PC-9 (cell line): ENCODE results near the gene MAPK8IP3. TPM values are rescaled to one million over a fixed set of nuclear protein-coding genes. Genes with fewer than 3 reads are reported as not detected.

Source experiments
- BruUV-seq: library from RNA; stranded (reverse); fragments of 400-500 nt; replicated peaks from 2 replicates; lab custom pipeline; 2021; lab: Mats Ljungman, UMichigan
- CTCF ChIA-PET: fragments of 300-600 bp; sonication (Branson Sonifier 250); formaldehyde crosslinking; loops from one replicate; lab custom pipeline; 2022; ENCODE audit warnings: antibody characterized with exemption; lab: Charles Lee
- POLR2A ChIA-PET: fragments of 300-600 bp; sonication (Branson Sonifier 250); formaldehyde crosslinking; loops from one replicate; lab custom pipeline; 2022; ENCODE audit warnings: antibody characterized with exemption; ENCODE audit not compliant: unreplicated experiment; lab: Charles Lee
- DNase-seq, 2 experiments: peaks; one replicate each; pipeline versions ENCODE4 v3.0.0 to v3.0.0-alpha.2; 2015 to 2022; ENCODE audit warnings: mixed read lengths in 1 of 2
- H2AFZ ChIP-seq: fragments of 200-600 bp; sonication (generic); 2 replicates; pipeline ENCODE4 v1.8.1; 2017; ENCODE audit warnings: antibody characterized with exemption
- H3F3A ChIP-seq: fragments of 200-600 bp; sonication (generic); 2 replicates; pipeline ENCODE4 v1.8.1; 2017; ENCODE audit warnings: antibody characterized with exemption, mild to moderate bottlenecking, low read depth; ENCODE audit not compliant: insufficient read depth
- H3K27ac ChIP-seq: fragments of 200-600 bp; sonication (generic); 2 replicates; pipeline ENCODE4 v1.6.1; 2016; ENCODE audit warnings: mixed run types
- H3K27me3 ChIP-seq: fragments of 200-600 bp; sonication (generic); 2 replicates; pipeline ENCODE4 v1.6.1; 2016; ENCODE audit warnings: low read depth, mixed run types; ENCODE audit not compliant: insufficient read depth
- H3K36me3 ChIP-seq: fragments of 200-600 bp; sonication (generic); 2 replicates; pipeline ENCODE4 v1.6.1; 2016; ENCODE audit warnings: low read depth, mixed run types
- H3K4me1 ChIP-seq: fragments of 200-600 bp; sonication (generic); replicated peaks from 2 replicates; pipeline ENCODE4 v1.6.1; 2016; ENCODE audit warnings: mixed run types; ENCODE audit not compliant: insufficient read depth
- H3K4me2 ChIP-seq: fragments of 200-600 bp; sonication (generic); 2 replicates; pipeline ENCODE4 v1.6.1; 2017; ENCODE audit warnings: mixed run types
- H3K4me3 ChIP-seq: fragments of 200-600 bp; sonication (generic); 2 replicates; pipeline ENCODE4 v1.6.1; 2016; ENCODE audit warnings: mixed run types
- H3K79me2 ChIP-seq: fragments of 200-600 bp; sonication (generic); 2 replicates; pipeline ENCODE4 v1.6.1; 2017; ENCODE audit warnings: low read depth, mixed run types
- H3K9me2 ChIP-seq: fragments of 200-600 bp; sonication (generic); 2 replicates; pipeline ENCODE4 v1.8.1; 2017; ENCODE audit warnings: mild to moderate bottlenecking; ENCODE audit not compliant: insufficient read depth
- H3K9me3 ChIP-seq: fragments of 200-600 bp; sonication (generic); 2 replicates; pipeline ENCODE4 v1.8.1; 2016; ENCODE audit warnings: low read depth; ENCODE audit not compliant: insufficient read depth
- H4K20me1 ChIP-seq: fragments of 200-600 bp; sonication (generic); 2 replicates; pipeline ENCODE4 v1.8.1; 2017; ENCODE audit not compliant: insufficient read depth
- EZH2 ChIP-seq: fragments of 200-600 bp; sonication (generic); IDR thresholded peaks from 2 replicates; pipeline ENCODE4 v1.8.0; 2017; ENCODE audit warnings: antibody characterized with exemption, low read depth
- intact Hi-C: fragments of 100-400 bp; cut with micrococcal nuclease; formaldehyde crosslinking; loops from one replicate; pipeline ENCODE4 v1.10.0; 2022; ENCODE audit not compliant: unreplicated experiment
- total RNA-seq: library from RNA; stranded (reverse); gene quantifications from 2 replicates; pipeline ENCODE4 v1.2.3, GENCODE V29; 2021
- TF ChIP-seq, protein P1 (sequence below): fragments of 200-600 bp; sonication (generic); conservative IDR thresholded peaks from 2 replicates; pipeline ENCODE4 v1.6.1; 2017; ENCODE audit warnings: mixed run types, antibody characterized with exemption, mild to moderate bottlenecking, moderate library complexity

The MAPK8IP3 gene
- total RNA-seq, 1 experiment from 2014 or later = 125 TPM

DNA sequence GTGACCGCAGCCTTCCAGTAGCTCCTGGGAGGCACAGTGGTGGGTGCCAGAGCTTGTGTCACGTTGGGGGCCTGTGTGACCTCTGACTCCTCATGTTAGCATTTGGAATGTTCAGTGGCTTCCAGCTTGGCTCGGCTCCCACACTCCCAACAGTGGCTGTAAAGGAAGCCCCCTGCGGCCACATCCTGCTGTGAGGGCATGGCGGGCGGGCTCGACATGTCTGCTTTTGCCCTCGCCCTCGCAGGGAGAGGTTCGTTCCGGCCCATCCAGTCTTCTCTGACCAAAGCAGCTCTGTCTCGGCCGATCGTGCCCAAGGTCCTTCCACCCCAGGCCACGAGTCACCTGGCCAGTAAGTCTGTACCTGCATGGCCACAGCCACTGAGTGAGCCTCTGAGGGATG is 40.2 kb upstream of the MAPK8IP3 start:
- Histone ChIP-seq H2AFZ (no peak overlapping the region), H3K4me1 (no peaks in the 10 kb centered on the region), H3K4me2 (no peak overlapping the region), H3K9me3 (no peaks in the 10 kb centered on the region), H3K9me2 (no peaks in the 10 kb centered on the region), H3K79me2 (no peaks in the 10 kb centered on the region), H3K27ac (no peak overlapping the region), H3F3A (no peaks in the 10 kb centered on the region), H4K20me1 (no peaks in the 10 kb centered on the region), H3K27me3 (no peaks in the 10 kb centered on the region), H3K4me3 (no peak overlapping the region), H3K36me3 (peaks cover 22% of the 10 kb centered on the region; the same call in 1 of the 2 replicates)
- no peak for DNase-seq
- no peak for TF ChIP-seq EZH2
- TF ChIP-seq, protein P1, sequence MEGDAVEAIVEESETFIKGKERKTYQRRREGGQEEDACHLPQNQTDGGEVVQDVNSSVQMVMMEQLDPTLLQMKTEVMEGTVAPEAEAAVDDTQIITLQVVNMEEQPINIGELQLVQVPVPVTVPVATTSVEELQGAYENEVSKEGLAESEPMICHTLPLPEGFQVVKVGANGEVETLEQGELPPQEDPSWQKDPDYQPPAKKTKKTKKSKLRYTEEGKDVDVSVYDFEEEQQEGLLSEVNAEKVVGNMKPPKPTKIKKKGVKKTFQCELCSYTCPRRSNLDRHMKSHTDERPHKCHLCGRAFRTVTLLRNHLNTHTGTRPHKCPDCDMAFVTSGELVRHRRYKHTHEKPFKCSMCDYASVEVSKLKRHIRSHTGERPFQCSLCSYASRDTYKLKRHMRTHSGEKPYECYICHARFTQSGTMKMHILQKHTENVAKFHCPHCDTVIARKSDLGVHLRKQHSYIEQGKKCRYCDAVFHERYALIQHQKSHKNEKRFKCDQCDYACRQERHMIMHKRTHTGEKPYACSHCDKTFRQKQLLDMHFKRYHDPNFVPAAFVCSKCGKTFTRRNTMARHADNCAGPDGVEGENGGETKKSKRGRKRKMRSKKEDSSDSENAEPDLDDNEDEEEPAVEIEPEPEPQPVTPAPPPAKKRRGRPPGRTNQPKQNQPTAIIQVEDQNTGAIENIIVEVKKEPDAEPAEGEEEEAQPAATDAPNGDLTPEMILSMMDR = no peak
- ChIA-PET POLR2A (no interaction called here), CTCF (interaction anchor here (0.6 kb wide), 1 partner anchor 70 kb away, joined by 3 read pairs; no protein-coding TSS in a partner anchor)
- no TSS peak for BruUV-seq
- intact Hi-C loops = no loop called here

DNA sequence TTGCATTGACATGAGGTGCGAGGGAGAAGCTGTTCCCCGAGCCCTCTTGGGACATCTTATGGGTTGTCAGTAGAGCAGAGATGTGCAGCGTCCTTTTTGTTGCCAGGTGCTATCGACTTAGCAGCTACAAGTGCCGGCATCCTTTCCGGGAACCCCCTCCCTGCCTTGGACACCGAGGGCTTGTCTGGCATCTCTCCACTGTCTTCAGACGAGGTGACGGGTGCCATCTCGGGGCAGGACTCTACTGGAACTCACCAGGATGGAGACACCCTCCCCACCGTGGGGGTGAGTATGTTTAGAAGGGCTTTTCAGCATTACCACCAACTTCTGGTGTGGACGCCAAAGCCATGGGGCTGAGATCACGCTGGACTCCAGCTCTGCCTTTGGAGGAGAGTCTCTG is 39.7 kb upstream of the MAPK8IP3 start:
- no peak for TF ChIP-seq EZH2
- TF ChIP-seq, protein P1 = no peak
- POLR2A ChIA-PET = no interaction called here
- H3K27ac ChIP-seq = no peak overlapping the region
- no peak overlapping the region for H2AFZ ChIP-seq
- no peaks in the 10 kb centered on the region for H3K4me1 ChIP-seq
- no peaks in the 10 kb centered on the region for H3K27me3 ChIP-seq
- no peaks in the 10 kb centered on the region for H3K9me2 ChIP-seq
- no peaks in the 10 kb centered on the region for H3K9me3 ChIP-seq
- CTCF ChIA-PET = no interaction called here
- H4K20me1 ChIP-seq = no peaks in the 10 kb centered on the region
- intact Hi-C loops = no loop called here
- DNase-seq = no peak
- H3F3A ChIP-seq = no peaks in the 10 kb centered on the region
- peaks cover 22% of the 10 kb centered on the region; the same call in 1 of the 2 replicates for H3K36me3 ChIP-seq
- H3K4me3 ChIP-seq = no peak overlapping the region
- no peaks in the 10 kb centered on the region for H3K79me2 ChIP-seq
- no peak overlapping the region for H3K4me2 ChIP-seq
- BruUV-seq = no TSS peak

DNA sequence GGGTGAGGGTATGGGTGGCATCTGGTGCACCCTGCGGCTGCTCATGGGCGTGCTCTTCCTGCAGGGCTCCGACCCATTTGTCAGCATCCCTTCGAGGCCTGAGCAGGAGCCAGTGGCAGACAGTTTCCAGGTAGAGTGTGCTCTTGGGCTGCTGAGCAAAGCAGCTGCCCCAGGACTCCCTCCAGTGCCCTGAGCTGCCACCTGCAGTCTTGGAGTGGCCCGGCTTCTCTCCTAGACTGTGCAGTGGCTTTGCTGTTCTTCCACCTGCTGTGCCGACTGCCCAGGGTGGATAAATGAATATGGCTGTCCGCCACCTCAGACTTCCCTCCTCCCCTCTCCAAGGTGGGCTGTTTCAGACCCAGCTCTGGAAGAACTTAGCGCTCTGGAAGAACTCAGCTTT is 38.7 kb upstream of the MAPK8IP3 start:
- BruUV-seq = no TSS peak
- no peaks in the 10 kb centered on the region for H3K9me2 ChIP-seq

More for the DNA sequence above, 38.7 kb upstream of the MAPK8IP3 start:
- no peaks in the 10 kb centered on the region for H3K27me3 ChIP-seq
- no peak overlapping the region for H2AFZ ChIP-seq
- no peaks in the 10 kb centered on the region for H4K20me1 ChIP-seq
- CTCF ChIA-PET = no interaction called here
- POLR2A ChIA-PET = no interaction called here
- H3K4me2 ChIP-seq = no peak overlapping the region
- peaks cover 17% of the 10 kb centered on the region; the same call in 1 of the 2 replicates for H3K36me3 ChIP-seq
- no peak overlapping the region for H3K27ac ChIP-seq
- DNase-seq = no peak
- H3K4me1 ChIP-seq = no peaks in the 10 kb centered on the region
- intact Hi-C loops = no loop called here
- TF ChIP-seq, protein P1 = no peak
- no peak for TF ChIP-seq EZH2
- no peaks in the 10 kb centered on the region for H3K9me3 ChIP-seq
- no peak overlapping the region for H3K4me3 ChIP-seq
- no peaks in the 10 kb centered on the region for H3F3A ChIP-seq
- H3K79me2 ChIP-seq = no peaks in the 10 kb centered on the region
